NCI-H446 (cell line): Measurements from ENCODE around the gene TENT5C.

ENCODE experiments used
- DNase-seq, 2 experiments: peaks; one replicate each; lab custom pipeline; 2025; lab: John Stamatoyannopoulos, UW

The TENT5C gene

DNA sequence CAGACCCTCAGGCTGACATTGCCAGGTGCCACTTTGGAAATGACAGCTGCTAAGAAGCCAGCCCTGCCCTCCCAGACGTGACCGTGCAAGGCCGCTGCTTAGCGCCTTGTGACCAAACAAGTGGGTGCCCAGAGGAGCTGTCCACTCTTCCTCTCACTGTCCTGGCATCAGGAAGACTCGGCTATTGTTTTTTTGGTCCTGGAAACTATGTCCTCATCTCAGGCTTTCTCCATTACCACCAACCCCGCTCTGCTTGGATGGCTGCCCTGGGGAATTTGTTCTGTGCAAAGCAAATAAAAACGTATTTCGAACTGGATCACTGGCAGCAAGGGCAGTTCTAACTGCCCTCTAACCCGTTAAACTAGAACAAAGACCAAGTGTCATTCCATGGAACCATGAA is 13.7 kb upstream of the TENT5C start:
- DNase-seq, result no peak

DNA sequence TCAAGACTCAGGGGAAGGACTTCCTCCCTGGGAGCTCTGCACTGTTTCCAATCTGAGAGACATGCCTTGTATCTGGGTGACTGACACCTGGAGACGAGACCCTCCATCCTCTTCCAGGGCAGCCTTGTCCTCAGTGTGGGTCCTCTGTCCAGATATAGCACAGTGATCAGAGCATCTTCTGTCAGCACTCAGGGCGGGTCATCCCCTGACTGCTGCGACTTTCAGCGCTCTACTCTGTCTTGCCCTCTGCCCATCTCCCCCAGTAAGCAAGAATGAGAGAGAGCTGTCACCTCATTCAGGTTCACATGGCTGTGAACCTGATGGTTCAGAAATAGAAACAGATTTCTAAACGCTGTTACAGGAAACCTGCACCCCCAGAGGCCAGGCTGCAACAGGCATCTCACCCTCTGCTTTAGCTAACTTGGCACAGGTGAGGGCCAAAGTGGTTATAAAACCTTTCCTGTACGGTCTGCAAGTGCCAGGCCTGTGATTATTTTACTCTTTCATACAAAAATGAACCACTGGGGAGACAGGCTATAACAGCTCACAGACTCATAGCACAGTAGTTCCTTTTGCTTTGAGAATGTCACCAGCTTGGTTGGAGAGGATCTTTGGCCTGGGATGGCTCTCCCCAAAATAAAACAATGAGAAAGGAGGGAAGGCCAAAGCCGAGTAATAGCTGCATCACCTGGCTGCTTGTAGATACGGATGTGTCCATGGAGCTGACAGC is 11.4 kb upstream of the TENT5C start:
- DNase-seq, result no peak

DNA sequence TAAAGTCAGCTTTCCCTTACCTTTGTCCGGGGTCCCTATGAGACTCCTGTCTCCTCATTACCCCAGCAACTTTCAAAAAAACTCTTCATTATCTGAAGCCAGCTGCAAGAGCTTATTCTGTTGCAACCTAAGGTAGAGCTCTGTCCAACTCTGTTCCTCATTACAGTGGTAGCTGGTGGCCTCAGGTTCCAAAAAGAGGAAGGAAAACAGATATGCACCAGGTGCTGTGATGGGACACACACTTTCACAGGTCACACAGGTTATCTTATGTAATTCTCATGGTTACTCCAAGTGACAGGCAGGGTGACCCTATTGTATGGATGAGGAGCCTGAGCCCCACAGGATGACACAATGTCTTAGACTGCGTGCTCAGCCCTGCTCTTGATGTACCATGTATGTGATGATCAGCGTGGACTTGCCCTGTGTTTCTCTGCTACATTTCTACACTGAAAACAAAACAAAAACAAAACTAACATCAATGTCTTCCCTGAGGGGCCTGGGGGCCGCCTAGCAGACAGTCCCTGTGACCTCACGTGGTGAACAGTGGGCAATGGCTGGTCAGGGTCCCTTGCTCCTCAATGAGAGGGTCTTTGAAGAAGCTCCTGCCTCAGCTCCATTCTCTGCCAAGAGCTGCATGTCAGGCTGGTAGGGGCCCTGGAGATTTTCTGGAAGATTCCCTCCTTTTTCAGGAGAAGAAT is 9.7 kb upstream of the TENT5C start:
- no peak for DNase-seq

DNA sequence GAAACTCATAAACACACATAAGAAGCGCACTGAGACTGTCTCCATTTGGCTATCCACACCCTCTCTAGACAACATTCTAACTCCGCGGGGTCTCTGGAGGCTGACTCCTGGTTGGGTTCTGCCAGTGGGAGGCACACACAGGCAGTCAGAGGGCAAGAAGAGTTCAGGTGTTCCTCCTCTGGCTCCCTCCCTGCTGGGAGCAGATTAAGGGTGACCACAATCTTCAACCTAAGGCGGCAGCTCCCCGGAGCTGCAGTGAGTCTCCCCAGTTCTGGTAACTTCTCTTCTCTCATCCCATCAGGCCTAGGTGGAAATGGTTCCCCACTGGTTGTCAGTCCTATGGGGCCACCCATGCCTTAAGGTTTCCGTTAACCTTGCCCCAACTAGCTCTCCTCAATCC is 7.4 kb upstream of the TENT5C start:
- no peak for DNase-seq

DNA sequence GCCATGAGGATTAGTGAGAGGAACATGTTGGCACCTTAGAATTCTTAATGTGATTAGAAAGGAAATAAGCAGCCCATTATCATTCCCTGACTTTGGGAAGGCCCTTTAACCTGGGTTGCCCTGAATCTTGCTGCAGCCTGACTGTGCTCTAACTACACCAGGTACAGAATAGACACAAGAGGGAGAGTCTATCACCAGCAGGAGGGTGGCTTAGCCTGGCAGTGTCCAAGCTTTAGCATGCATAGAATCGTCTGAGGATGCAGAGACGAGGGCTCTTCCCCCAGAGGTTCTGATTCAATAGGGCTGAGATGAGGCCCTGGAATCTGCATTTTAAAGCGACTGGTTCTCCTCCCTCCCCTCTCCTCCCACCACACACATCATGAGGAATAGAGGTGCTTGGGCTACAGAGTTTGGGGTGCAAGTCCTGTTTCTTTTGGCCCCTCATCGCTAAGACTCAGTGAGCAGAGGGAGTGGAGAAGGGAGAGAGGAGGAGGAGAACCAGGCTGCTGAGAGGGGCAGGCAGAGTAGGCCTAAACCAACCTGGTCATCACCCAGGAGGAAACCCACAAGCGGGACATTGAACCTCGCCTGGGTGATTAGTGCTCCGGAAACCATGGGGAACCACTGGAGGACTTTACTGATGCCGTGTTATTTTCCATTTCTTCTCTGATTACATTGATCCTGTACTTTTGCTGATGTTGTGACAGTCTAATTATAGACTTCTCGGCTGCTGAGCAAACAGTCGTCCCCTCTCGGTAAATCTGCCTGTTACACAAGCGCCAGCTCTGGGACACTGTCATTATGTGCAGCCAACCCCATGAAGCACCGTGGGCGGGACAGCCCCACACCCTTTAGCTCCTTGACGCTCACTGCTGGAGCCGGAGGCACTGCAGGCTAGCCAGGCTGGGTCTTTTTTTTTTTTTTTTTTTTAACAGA is 6.3 kb upstream of the TENT5C start:
- no peak for DNase-seq

DNA sequence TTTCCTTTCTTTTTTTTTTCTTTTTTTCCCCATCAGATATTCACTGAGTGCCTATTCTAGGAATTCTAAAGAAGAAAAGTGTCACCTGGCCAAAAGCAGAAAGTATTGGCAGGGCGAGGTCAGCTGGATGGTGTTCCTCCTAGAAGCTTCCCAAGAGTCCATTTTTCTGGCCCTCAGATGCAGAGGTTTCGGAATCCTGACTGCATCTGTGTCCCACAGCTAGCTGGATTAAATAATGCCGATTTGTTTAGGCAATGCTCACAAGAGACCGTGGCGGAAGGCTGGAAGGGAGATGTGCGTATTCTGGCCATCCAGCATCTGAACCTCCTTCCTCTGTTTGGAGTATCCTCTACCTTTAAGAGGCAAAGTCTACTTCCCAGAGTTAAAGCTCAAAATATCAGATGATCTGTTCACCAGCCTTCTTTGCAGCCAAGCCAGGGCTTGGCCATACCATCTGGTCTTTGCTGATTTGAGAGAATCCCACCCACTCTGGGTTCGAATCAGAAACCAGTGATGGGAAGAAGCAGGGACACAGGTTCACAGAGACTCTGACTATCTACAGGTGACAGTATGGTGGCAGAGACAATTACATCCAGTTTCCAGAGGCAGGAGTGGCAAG is 5.4 kb upstream of the TENT5C start:
- peak in 1 of 2 experiments; percentile 12 for DNase-seq

DNA sequence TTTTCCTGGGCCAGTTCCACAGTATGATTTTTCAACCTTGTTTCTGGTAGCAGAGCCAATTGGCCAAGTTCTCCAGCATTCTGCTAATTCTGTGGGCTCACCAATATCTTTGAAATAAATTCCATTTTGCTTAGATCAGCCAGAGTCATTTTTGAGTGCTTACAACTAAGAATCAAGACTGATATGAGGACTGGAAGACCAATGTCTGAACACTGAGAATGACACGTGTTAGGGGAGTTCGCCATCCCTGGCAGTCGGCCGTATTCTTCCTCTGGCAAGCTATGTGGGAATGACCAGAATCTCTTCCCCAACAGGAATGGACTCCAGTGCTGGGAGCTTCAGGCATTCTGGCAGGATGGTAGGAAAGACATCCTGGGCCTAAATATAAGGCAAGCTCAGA is 4.9 kb upstream of the TENT5C start:
- no peak for DNase-seq

DNA sequence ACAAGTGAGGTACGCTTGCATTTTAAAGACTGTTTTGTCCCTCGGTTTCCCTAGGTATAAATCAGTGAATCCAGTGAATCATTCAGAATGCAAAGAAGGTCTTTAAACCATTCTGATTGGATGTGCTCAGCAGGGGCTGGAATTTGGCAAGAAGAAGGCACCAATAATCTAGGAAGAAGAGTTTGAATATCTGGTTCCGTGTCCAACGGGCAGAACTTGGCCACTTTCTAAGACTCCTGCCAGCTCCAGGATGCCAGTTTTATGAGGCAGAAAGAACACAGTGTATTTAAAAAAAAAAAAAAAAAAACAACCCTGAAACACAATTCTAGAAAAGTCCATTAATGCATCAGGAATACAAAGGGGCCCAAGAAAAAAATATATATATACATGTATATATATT is 3.0 kb upstream of the TENT5C start:
- DNase-seq, result no peak

DNA sequence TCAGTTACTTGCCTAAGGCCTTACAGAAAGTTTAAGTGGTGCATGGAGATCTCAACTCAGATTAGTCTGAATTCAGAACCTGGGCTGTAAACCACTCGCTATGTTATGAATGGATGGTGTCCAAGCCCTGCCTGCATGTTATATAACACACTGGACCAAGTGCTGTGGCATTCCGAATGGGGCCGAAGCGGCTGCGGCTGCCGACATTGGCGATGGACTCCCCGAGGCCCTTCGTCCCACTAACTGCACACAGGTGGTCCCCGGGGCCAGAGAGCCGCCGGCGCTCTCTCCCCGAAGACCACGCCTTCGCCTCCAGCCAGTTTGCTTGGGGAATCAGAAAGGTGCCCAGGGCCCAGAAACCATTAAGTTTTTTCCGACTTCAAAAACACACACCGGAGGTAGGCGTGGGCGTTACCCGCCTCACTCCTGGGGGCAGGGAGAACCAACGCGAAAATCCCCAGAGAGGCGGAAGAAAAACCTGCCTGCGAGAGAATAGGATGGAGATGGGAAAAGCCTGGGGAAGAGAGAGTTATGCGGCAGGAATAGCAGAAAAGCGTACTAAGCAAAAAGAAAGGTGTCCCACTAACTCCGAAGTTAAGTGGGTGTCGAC is 579 bp upstream of the TENT5C start:
- peak in 1 of 2 experiments; percentile 28 for DNase-seq

DNA sequence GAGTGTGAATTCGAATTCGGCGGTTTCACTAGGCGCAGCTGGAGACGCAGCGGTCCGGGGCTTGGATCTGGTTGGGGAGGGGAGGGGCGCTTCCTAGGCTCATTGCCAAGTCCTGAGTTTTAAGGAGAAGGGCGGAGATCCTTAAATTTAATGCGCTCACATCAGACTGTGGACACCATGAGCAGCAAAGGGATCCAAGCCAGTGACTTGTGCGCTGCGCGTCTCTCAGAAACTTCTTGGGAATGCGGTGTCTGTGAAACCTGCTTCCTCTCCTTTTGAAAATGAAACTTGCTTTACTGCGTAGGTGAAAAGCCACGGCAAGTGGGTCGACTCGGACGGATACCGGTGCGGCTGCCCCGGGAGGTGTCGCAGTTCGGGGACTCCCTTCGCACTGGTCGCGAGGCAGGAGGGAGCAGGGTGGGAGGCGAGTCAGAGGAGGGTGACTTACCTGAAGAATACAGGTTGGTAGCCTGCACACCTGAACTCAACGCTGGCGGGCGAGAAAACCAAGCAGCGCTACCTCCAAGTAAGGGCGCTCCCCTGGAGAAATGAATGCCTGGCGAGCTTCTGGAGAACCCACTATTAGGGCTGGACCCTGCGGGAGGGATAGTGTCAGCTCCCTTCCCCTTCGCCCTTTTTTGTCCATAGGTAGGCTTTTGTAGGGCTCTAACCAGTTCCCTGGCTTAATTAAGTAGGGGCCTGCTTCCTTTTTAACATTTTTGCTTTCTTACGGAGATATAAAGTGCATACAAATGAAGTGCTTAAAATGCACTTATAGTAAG is 992 bp downstream of the TENT5C start:
- DNase-seq, result peak in 1 of 2 experiments; percentile 47

DNA sequence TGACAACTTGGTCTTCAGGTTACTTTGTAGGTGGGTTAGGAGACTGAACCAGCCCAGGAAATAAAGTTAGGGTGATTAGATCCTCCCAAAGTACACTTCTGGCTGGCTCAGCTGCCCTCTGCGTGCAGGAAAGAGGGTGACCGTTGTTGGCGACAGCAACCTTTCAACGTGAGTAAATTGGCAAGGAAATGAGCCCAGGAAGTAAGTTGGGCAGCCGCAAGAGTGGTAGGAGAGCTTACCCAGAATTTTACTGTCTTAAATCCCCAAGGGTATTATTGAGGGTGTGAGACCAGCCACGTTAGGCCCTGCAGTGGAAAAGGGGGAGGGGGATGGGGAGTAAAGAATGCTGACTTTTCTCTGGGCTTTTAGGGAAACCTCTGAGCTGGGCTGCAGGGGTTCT is 1.6 kb downstream of the TENT5C start:
- no peak for DNase-seq

DNA sequence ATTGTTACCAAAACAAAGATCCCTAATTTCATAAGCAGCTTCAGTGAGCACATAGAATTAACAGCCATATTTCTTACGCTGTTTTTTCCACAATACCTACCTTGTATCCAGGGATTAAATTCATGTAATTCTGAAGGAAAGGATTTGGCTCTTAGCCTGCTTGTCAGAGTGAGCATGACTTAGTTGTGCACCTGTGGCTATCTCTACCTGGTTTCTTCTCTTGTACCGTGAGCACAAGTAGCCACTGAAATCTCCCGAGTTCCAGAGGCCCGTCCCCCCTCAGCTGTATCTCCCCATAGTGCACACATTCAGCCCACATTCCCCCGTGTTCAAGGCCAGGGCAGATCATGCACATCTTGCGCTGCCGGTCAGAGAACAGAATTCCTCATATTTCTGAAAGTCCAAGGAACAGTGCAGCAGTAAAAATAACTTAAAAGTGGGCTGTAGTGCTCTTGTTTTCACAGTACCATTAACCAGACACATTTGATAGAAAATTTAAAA is 2.3 kb downstream of the TENT5C start:
- DNase-seq, result no peak

DNA sequence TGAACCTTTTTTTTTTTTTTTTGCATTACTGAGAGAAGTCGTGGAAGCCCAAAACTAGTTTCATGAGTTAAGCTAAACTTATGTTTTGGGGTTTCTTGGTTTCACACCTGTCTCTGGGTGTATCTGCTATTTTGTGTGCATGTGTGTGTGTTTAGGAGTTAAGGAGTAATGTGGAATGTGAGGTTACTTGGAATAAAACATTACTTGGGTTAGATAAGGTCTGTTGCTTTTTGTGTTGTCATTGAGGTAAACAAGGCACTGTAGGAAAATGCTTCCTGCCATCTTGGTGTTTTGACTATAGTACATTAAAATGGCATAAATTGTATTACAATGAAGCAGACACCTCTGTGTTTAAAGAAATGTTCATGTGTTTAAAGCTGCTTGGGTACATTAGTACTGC is 2.9 kb downstream of the TENT5C start:
- DNase-seq, result no peak

DNA sequence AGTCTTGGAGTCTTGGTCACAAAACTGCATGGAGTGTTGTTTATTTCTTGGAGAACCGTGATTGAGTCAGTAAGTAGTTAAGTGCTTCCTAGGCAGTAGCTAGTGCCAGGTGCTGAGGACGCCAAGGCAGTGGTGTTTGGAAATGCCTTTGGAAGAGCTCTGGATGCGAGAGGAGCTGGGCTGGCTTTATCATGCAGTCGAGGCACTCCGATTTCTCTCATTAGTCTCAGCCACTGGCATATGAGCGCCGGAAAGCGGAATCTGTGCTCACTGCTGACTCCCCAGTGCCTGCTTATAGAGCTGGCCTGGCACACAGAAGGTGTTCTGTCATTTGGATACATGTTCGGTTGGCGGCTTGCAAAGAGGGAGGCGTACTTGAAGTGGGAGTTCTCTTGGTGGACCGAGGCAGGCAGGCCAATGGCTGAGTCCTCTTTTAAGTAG is 3.6 kb downstream of the TENT5C start:
- no peak for DNase-seq

DNA sequence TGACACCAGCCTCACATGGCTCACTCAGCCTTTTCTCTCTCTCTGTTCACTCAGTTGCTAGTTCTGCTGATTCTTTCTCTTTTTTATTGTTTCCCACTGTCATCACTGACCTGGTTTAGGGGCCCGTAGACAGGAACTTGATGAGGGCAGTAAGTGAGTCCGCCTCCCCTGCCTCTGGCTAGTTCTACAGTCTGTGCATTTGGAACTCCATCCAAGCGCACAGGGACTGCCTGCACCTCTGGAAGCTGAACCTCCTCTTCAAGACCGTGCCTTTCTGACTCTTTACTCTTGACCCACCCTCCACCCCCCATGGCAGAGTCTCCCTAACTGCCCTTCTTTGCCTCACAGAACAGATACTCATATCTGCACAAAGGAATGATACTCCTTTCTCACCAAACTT is 4.2 kb downstream of the TENT5C start:
- no peak for DNase-seq

DNA sequence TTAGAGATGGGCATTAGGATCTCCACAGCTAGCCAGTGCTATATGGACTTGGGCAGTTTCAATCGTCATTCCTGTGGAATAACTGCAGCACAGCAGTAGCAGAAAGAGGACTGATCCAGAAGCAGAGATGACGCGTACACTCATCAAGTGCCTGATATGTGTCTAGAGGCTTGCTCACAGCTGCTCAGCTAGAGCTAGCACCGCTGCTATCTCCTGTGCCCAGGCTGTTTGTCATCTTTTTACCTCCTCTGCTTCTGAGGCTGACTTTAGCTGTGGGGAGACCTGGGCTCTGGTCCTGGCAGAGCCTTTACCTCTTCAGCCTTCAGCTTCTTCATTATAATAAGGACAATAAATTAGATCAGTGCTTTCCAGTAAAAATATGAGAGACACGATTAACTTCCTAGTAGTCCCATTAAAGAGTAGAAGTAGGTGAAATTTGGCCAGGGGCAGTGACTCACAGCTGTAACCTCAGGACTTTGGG is 5.3 kb downstream of the TENT5C start:
- no peak for DNase-seq

DNA sequence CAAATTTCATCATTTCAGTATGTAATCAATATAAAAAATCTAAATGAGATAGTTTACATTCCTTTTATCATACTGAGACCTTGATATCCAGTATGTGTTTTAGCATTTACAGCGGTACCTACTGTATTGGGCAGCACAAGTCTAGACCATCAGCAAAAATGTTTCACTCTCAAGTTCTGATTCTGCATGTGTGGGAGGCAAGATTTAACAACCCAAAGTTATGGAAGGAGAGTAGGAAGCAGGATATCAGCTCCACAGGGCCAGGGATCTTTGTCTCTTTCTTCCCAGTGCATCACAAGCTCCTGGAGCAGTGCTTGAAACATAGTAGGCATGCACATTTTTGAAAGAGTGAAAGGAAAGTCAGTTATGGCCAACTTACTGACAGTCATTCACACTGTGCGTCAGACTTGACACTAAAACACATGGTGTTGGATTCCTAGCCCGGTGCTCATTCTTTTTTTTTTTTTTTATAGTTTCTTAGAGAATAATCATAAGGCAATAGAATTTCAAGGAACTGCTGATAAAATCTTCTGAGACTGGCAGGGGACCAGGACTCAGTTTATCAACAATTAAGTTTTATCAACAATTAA is 6.1 kb downstream of the TENT5C start:
- no peak for DNase-seq

DNA sequence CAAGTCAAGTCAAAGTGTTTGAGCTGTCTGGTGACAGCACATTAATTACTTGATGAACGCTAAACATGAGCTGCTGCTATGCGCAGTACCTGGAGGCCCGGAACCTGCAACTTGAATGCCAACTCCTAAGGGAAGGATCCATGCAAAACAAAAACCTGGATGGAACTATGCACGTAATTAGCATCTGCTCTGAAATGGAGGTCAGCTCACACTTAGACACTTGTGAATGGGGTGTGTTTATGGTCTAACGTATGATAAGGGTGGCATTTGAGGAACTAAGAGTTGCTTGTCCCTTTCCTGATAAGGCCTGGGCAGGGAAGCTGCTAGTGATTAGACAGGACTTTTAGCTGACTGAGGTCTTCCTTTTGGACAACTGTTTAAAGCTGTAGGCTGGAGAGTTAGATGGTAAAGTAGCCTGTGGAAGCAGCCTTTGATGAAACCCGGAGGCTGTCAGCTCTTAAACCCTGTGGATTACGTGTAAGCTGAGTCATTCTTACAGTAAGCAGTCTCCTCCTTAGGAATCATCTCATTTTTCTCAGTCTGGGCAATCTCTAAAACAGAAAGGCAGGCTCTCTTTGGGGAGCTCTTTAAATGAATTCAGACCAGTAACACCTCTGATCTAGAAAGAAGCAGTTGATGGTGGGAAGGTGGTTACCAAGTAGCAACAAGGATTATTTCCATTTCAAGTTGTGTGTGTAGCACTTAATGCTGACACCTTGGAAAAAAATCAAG is 6.8 kb downstream of the TENT5C start:
- no peak for DNase-seq

DNA sequence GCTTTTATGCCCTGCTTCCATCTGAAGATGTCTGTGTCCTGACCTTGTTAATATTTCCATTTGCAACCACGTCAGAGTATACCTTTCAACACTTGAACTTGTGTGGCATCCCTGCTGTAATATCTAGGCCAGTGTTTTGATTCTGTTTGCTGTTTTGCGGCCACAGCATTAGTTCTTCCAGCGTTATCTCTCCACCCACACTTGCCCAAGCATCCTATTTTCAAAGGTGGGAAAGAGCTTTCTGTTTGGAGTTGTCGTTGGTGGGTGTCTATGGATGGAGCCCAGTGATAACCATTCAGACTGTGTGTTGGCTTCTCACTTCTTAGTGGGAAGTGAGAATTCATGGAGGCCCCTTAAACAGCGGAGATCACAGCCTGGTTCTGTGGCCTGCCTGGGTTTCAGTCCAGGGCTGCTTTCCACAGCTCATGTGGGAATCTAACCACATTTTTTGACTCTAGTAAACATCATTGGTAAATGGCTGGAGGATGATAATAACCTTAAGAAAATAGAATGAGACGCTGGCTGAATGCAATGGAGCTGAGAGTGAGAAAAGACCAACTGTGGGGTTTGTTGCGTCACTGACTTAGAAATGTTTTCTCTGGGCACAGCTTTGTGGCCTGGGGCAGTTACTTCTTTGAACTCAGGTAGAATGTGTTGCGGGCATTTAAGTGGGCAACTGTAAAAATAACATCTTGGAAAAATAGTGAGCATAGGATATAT is 7.6 kb downstream of the TENT5C start:
- no peak for DNase-seq
